Left renal pelvis (tissue), 4 donors: Measurements from ENCODE around the gene ZDHHC15. TPM values are rescaled to one million over a fixed set of nuclear protein-coding genes. Genes with fewer than 3 reads are reported as not detected.

ENCODE experiments used
- polyA plus RNA-seq, 4 donors: library from polyadenylated mRNA; unstranded; fragments of 120-200 nt; gene quantifications; one replicate each; pipeline ENCODE4 v1.2.1, GENCODE V29; 2013; ENCODE audit not compliant: insufficient read length in 4 of 4

Gene ZDHHC15
- polyA plus RNA-seq, 4 donors, result 6.4 to 13.3 (median 8.1) TPM

Other genes with a start within 250 kb of the ZDHHC15 start
- 10 to 100 TPM; 12.8 to 20.4 (median 16.5) TPM for gene UPRT, start 249.0 kb downstream of the ZDHHC15 start, polyA plus RNA-seq